Measurements from ENCODE around the gene POC1B.

POC1B gene

DNA sequence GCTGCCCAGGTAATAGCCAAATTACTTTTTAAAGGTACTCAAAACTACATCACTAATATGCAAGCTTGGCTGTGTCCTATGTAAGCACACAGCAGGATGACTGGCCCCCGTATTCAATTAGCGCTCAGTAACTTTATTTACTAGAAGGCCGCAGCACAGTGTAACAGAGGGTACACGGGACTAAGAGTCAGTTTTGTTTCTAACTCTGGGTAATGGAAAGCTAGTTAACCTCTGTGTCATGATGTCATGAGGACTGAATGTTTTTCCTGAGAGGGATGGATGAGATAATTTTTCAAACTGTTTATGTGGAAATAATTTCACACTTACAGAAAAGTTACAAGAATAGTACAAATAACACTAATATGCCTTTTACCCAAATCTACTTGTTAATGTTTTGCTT, 28.4 kb downstream of the POC1B start:
- FAIRE-seq (no peak), DNase-seq (ENCODE audit: low spot score) (no peak)

GRCh38 chr12:89497005-89497404, 28.8 kb downstream of the POC1B start:
- DNase-seq (ENCODE audit: low spot score) (no peak), FAIRE-seq (no peak)

DNA sequence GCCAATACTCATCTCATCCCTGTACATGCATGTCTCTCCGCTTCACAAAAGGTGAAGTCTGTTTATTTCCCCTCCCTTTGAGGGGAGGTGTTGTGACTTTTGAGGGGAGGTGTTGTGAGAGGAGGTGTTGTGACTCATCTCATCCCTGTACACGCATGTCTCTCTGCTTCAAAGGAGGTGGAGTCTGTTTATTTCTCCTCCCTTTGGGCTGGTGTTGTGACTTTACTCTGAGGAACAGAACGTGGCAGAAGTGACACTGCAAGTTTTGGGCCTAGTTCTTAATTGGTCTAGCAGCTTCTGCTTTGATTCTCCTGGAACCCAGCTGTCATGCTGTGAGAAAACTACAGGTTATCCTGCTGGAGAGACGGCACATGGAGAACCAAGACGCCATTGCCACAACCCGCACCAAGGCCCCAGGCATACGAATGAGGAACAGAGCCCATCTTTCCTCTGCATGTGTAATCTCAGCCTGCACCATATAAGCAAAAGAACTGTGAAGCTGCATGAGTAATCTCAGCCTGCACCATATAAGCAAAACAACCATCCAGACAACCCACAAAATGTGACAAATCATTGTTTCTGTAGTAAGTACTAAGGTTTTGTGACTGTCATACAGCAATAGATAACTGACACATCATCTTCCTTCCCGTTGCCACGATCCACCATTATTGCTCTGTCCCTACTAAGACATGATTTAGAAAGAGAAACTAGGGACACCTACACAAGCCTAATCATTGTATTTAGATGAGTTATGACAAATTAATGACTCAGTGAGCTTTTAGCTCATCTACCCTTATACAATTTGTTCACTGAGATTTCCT, 31.2 kb downstream of the POC1B start:
- no peak for FAIRE-seq

GRCh38 chr12:89493670-89494302, 32.1 kb downstream of the POC1B start:
- no peak for FAIRE-seq

More for the DNA sequence above, 31.2 kb downstream of the POC1B start:
- no peak for DNase-seq (ENCODE audit: low spot score)

GRCh38 chr12:89492883-89493282, 33.0 kb downstream of the POC1B start:
- no peak for DNase-seq (ENCODE audit: low spot score)

More at GRCh38 chr12:89493670-89494302, 32.1 kb downstream of the POC1B start:
- DNase-seq (ENCODE audit: low spot score), result no peak

DNA sequence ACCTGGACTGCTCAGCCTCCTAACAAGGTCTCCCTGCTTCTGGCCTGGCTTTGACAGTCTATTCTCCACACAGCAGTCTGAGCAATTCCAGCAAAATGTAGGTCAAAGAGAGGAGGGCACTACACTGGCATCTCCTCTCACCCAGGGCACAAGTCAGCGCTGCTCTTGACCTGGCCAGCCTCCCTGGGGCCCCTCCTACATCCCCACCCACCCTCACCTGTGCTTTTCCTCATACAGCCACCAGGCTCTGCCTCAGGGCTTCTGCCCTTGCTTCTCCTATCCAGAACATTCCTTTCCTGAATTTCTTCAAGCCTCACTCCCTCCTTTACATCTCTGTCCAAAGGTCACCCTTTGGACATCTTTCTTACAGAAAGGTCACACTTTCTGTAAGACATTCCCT, 34.9 kb downstream of the POC1B start:
- FAIRE-seq (no peak), DNase-seq (ENCODE audit: low spot score) (no peak)

More at GRCh38 chr12:89492883-89493282, 33.0 kb downstream of the POC1B start:
- FAIRE-seq, result no peak

DNA sequence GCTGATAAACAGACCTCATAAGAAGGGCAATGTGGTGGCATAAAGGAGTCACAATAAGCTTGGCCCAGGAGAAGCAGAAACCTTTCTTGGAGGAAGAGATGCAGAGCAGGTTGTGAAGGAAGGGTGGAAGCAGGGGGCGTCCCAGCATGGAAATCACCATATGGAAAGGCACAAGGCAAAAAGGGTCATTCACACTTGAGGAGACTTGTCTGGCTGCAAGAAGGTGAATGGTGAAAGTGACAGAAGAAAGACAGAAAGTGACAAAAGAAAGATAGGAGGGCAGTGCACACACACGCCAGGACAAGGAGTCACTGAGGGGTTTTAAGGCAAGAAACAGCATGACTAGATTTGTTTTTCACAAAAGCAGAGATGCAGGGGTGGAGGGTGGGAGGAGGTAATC, 39.6 kb downstream of the POC1B start:
- DNase-seq (ENCODE audit: low spot score) (no peak), FAIRE-seq (no peak)

GRCh38 chr12:89484470-89484869, 41.4 kb downstream of the POC1B start:
- FAIRE-seq, result no peak
- no peak for DNase-seq (ENCODE audit: low spot score)

DNA sequence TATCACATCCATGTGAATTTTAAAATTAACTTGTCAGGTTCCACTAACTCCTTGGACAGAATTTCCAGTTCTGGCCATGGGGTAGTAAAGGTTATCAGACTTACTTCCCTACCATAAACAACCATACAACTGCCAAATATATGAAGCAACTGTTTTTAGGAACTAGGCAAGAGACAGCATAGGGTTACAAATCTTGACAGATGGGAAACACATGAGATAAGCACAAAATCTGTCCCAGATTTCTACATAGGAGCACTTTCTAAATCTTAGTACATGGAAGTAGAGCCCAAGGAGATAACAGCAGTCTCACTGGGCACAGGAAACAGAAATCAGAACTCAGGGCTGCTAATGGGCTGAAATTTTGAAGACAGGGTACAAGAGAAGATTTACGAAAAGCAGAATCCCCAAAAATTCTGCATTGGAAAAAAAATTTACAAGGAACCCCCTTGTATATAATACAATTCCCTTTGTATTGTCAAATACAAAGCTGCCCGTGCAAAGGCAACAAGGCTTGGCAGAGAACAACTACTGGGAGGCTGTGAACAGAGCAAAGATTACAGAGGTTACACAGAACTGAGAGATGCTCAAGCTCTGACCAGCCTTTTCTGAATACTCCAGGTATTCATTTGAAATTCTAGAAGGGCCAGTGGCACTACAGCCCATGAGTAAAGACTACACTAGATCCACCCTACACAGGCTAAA, 44.5 kb downstream of the POC1B start:
- DNase-seq (ENCODE audit: low spot score) (no peak), FAIRE-seq (no peak)

DNA sequence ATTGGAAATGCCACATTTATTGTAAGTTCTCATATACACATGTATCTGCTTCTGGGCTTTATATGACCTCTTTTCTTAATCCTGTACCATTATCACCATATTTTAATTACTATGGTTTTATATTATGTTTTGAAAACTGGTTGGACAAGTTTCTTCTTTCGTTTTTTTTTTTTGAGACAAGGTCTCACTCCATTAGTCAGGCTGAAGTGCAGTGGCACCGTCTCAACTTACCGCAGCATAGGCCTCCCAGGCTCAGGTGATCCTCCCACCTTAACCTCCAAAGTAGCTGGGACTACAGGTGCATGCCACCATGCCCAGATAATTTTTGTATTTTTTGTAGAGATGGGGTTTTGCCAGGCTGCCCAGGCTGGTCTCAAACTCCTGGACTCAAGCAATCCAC, 45.9 kb downstream of the POC1B start:
- FAIRE-seq (no peak), DNase-seq (ENCODE audit: low spot score) (no peak)

DNA sequence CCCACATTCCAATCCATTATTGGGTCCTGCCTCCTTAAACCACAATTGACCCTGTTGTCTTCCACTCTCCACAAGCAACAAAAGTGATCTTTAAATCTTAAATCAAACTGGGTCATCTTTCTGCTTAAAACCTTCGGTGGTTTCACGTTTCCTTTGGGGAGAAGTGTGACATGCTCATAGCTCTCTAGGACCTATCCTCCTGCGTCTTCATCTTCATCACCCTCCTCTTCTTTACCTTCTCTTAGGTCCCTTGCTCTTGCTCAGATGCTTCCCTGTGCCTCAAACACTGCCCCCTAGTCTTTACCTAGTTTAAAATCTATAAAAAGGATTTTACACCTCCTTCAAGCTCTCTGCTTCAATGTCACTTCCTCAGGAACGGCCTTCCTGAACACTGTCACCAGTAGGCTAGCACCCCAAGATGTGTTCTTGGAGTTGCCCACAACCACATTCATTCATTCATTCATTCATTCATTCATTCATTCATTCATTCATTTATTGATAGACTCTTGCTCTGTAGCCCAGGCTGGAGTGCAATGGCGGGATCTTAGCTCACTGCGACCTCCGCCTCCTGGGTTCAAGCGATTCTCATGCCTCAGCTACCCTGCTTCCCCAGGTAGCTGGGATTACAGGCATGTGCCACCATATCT, 48.1 kb downstream of the POC1B start:
- FAIRE-seq, result no peak

DNA sequence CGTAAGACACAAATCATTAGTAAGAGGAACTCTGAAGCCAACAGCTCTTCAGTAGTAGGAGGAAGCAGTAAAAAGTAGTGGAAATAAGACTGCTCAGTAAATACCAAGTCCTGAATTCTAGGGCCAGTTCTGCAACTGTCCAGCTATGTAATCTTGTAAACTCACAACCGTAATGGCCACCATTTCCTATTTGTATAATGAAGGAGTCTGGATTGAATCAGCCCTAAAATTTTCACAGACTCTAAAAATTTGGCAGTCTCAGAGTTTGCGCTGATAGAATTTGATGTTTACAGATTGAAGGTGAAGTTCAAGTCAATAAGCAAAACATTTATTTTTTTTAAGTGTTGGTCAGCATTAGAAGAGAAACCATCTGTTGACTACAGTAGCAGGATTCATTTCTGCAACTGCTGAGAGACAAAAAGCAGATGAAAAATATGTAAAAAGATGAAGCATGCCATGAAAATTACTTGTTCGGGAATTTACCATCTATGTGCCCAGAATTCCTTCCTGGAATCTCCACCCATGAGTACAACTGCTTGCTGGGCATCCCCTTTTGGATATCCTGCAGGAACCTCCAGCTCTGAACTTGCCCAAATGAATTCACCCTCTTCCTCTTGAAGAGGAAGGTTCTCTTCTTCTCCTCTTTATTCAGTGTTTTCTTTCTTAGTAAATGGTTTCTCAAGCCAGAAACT, 48.8 kb downstream of the POC1B start:
- FAIRE-seq (no peak), DNase-seq (ENCODE audit: low spot score) (no peak)

More for the DNA sequence above, 48.1 kb downstream of the POC1B start:
- DNase-seq (ENCODE audit: low spot score), result no peak

DNA sequence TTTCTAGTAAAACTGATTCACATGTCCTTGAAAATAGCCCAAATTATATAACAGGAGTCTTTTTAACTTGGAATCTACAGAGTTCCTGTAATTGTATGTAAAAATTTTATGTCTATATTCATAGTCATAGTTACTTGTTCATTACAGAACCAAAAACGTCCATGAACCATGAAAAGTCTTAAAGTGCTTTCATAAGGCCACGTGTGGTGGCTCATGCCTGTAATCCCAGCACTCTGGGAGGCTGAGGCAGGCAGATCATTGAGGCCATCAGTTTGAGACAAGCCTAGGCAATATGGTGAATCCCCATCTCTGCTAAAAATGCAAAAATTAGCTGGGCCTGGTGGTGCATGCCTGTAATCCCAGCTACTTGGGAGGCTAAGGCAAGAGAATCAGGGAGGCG, 49.6 kb downstream of the POC1B start:
- FAIRE-seq, result no peak
- DNase-seq (ENCODE audit: low spot score), result no peak

DNA sequence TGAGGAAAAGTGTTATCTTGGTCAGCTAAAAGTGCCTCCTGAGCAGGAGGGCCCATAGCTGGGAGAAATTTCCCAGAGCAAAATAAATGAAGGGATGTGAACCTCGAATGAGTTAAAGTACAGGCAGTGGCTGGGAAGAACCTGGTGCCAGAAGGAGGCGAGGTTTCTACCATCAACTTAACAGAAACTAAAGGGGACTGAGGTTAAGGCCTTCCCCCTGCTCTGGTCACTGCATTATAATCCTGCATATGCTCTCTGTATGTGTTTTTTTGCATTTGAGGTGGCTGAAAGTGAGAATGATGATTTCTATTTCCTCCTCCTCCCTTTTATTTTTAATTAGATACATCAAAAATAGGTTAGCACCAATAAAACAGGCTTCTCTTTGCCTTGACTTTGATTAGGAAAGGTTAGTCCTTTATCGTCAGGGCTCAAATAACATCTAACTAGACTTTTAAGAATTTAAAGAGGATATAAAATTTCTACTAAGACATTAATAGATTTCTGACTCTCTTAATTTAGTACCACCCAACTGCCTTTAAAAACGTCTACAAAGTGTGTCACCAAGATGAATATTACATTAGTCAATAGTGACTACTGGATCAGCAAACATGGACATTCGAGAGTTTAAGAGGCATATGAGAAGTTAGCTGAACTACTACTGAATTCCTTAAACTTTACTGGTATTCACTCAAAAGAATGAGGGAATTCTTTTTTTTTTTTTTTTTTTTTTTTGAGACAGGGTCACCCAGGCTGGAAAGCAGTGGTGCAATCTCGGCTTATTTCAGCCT, 50.5 kb downstream of the POC1B start:
- no peak for DNase-seq (ENCODE audit: low spot score)
- no peak for FAIRE-seq

- FAIRE-seq (no peak), DNase-seq (ENCODE audit: low spot score) (no peak)
These were observed 51.2 kb downstream of the POC1B start for GRCh38 chr12:89474615-89475014.

DNA sequence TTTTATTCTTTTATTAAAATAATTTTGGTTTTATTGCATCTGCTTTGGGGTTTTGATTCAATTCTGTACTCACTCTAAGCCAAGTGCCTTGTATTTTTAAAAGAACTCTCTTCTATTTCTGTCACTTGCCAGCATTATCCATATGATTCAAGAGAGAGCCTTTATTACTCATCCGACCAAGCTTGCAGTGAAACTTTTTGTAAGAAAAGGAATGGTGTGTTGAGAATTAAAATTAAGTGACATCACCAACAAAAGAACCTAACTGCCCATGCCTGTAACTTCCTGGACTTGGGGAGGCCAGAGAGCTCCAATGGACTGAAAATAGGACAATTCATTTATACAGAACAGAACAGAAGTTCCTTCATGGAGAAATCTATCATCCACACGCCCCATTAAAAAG, 53.3 kb downstream of the POC1B start:
- peak; percentile 10 for DNase-seq (ENCODE audit: low spot score)
- FAIRE-seq, result no peak

GRCh38 chr12:89470741-89471509, 54.9 kb downstream of the POC1B start:
- DNase-seq (ENCODE audit: low spot score) (no peak), FAIRE-seq (no peak)

- FAIRE-seq, result no peak
- no peak for DNase-seq (ENCODE audit: low spot score)
These were observed 56.5 kb downstream of the POC1B start for GRCh38 chr12:89469361-89469760.

GRCh38 chr12:89468648-89469326, 57.1 kb downstream of the POC1B start:
- DNase-seq (ENCODE audit: low spot score) (no peak), FAIRE-seq (no peak)
